Subcutaneous abdominal adipose tissue (tissue), 5 donors: ENCODE measurements around the gene CLMN.

Experiments used
- H3K27ac ChIP-seq: one replicate; pipeline ENCODE4 v1.7.0; 2013; ENCODE audit warnings: low read depth, mild to moderate bottlenecking, inconsistent platforms, low read length, moderate library complexity
- H3K27me3 ChIP-seq, 5 donors: one replicate each; pipeline ENCODE4 v1.7.0; 2013; ENCODE audit warnings: low read length in 5 of 5, inconsistent platforms in 1 of 5; ENCODE audit not compliant: control insufficient read depth in 5 of 5, insufficient read depth in 4 of 5
- H3K36me3 ChIP-seq, 5 donors: one replicate each; pipeline ENCODE4 v1.7.0; 2013; ENCODE audit warnings: low read length in 5 of 5; ENCODE audit not compliant: control insufficient read depth in 5 of 5, insufficient read depth in 5 of 5
- H3K4me1 ChIP-seq, 5 donors: one replicate each; pipeline ENCODE4 v1.7.0; 2013; ENCODE audit warnings: low read length in 5 of 5, mild to moderate bottlenecking in 3 of 5, moderate library complexity in 1 of 5; ENCODE audit not compliant: control insufficient read depth in 5 of 5, insufficient read depth in 5 of 5
- H3K4me3 ChIP-seq, 5 donors: one replicate each; pipeline ENCODE4 v1.7.0; 2013; ENCODE audit warnings: low read length in 5 of 5, low read depth in 1 of 5
- H3K9ac ChIP-seq, 5 donors: one replicate each; pipeline ENCODE4 v1.7.0; 2013; ENCODE audit warnings: low read length in 5 of 5, mild to moderate bottlenecking in 4 of 5, moderate library complexity in 3 of 5
- H3K9me3 ChIP-seq, 5 donors: one replicate each; pipeline ENCODE4 v1.7.0; 2013; ENCODE audit warnings: low read length in 5 of 5; ENCODE audit not compliant: control insufficient read depth in 5 of 5
- donor health status: healthy.
- donor health status: healthy.
- donor health status: healthy.
- donor health status: healthy.
- donor health status: healthy.

Gene CLMN

DNA sequence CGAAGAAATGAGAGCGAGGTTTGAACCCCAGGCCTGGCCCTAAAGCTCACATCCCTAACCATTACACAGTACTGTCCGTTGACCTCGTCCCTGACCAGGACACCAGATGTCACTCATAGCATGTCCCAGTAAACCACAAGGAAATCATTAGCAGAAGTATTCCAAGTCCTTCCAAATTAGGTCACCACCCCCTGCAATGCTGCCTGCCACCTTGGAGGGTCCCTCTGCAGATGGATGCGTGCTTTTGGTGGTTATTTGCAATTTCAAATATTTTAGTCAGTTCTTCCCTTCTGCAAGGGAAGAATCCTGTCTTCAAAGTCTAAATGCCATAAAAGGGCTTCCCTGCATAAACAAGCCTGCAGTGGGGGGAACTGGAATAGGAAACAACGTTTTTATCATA, 71.3 kb downstream of the CLMN start:
- Histone ChIP-seq H3K27ac (no peak overlapping the region), H3K9me3 (no peaks in the 10 kb centered on the region), H3K9ac (no peak overlapping the region), H3K4me1 (peaks cover 0 to 3% (median 0%) of the 10 kb centered on the region in 5 donors), H3K36me3 (no peaks in the 10 kb centered on the region), H3K4me3 (no peak overlapping the region), H3K27me3 (no peaks in the 10 kb centered on the region)

DNA sequence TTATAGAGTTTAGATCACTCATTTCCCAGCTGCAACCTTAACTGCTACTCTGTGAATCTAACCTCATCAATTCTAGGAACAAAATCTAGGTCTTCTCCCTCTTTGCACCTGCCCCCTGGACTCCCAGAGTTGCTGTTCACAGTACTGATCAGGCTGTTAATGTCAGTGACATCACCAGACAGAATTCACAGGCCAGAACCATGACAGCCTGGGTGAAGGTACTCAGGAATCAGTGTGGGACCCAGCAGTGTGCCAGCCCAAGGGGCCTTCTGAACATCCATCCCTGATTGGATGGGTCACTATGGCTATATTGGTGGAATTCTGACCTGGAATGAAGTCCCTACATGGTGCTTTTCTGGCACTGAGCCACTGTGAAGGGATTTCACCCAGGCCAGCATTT, 72.8 kb downstream of the CLMN start:
- H3K4me1 ChIP-seq = peaks cover 0 to 3% (median 0%) of the 10 kb centered on the region in 5 donors
- no peak overlapping the region for H3K4me3 ChIP-seq
- no peak overlapping the region for H3K27ac ChIP-seq

DNA sequence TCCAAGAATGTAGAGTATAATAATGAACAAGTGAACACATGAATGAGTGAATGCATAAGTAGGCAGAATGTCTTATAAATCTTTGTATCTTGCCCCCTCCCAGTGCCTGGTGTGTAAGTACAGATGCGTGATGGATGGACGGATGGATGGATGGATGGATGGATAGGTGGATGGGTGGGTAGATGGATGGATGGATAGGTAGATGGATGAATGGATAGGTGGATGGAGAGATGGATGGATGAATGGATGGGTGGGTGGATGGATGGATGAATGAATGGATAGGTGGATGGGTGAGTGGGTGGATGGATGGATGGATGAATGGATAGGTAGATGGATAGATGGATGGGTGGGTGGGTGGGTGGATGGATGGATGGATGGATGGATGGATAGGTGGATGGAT, 74.4 kb downstream of the CLMN start:
- H3K4me3 ChIP-seq = no peak overlapping the region
- no peaks in the 10 kb centered on the region for H3K9me3 ChIP-seq
- H3K27me3 ChIP-seq = no peaks in the 10 kb centered on the region
- no peaks in the 10 kb centered on the region for H3K36me3 ChIP-seq
- peaks cover 0 to 13% (median 4%) of the 10 kb centered on the region in 5 donors for H3K4me1 ChIP-seq
- no peak overlapping the region for H3K27ac ChIP-seq
- H3K9ac ChIP-seq = no peak overlapping the region

More for the DNA sequence above, 72.8 kb downstream of the CLMN start:
- Histone ChIP-seq H3K27me3 (no peaks in the 10 kb centered on the region), H3K9me3 (no peaks in the 10 kb centered on the region), H3K9ac (no peak overlapping the region), H3K36me3 (no peaks in the 10 kb centered on the region)

DNA sequence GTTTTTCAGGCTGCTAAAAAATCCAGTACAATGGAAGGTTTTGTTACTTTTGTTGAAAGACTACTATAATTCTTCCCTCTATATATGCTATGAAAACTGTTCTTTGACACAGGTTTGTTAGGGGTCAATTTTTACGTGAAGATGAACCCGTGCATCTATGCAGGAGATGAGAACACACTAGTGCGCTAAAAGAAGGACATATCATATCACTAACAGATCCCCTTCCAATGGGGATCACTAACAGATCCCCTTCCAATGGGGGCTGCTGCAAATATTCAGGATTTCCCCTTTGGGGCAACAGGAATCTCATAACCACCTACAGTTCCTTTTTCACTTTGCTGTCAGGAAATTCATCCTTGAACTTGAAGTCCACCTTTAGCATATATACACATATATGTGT, 75.1 kb downstream of the CLMN start:
- no peaks in the 10 kb centered on the region for H3K9me3 ChIP-seq
- H3K27me3 ChIP-seq = no peaks in the 10 kb centered on the region

DNA sequence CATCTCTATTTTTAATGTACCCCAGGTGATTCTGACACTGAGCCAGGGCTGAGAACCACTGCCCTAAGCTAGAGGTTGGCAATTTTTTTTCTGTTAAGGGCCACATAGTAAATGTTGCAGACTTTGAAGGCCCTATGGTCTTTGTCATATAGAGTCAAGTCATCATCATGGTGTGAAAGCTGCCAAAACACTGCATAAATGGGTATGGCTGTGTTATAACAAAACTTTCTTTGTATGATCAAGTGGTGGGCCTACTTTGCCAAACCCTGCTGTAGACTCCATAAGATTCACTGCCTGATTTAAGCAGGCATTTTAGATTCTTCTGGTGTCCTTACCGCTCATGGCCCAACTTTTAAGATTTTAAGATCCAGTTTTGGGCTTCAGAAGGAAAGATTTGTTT, 76.8 kb downstream of the CLMN start:
- no peak overlapping the region for H3K4me3 ChIP-seq
- no peaks in the 10 kb centered on the region for H3K27me3 ChIP-seq
- H3K36me3 ChIP-seq = no peaks in the 10 kb centered on the region
- H3K9me3 ChIP-seq = no peaks in the 10 kb centered on the region
- no peak overlapping the region for H3K9ac ChIP-seq
- no peak overlapping the region for H3K27ac ChIP-seq
- H3K4me1 ChIP-seq = peaks cover 0 to 19% (median 9%) of the 10 kb centered on the region in 5 donors

More for the DNA sequence above, 75.1 kb downstream of the CLMN start:
- H3K27ac ChIP-seq = no peak overlapping the region
- H3K36me3 ChIP-seq = no peaks in the 10 kb centered on the region
- no peak overlapping the region for H3K9ac ChIP-seq
- H3K4me1 ChIP-seq = peaks cover 0 to 16% (median 5%) of the 10 kb centered on the region in 5 donors
- H3K4me3 ChIP-seq = no peak overlapping the region

DNA sequence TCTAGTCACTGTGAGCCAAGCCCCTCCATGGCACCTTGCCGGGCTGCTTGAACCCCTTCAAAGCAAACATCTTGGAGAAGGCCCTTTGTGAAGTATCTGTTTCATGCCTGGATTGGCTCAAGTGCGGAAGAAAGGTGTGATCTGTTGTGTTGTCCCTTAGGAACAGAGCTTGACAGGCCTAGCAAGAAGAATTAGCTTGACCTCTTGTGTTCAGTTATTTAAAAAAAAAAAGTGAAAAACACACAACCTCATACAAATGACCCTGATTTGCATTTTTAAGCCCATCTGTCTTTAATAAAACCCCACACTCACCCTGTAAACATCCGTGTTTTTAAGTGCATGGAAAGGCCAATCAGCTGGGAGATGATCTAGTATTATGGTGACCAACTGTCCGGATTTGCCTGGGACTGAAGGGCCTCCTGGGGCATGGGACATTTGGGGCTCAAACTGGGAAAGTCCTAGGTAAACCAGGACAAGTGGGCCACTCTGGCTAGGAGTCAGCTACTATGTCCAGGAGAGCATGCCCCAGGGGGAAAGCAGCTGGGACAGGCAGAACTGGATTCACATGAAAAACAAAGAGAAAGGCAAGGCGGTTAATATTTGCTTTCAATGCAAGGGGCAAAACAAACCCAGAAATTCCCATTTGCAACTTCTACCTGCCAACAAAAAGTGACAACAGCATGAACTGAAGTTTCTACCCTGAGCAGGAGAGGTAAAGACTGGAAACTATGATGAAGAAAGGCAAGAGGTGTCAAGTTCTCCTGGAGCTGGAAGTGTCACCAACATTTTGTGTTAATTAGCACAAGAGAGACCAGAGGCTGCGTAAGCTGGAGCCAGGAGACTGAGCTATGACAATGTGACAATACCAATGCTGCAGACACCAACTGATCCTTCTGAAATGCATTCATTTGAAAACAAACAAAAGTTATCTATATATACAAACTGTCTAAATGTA, 78.6 kb downstream of the CLMN start:
- H3K4me1 ChIP-seq = peaks cover 4 to 36% (median 26%) of the 10 kb centered on the region in 5 donors
- H3K27me3 ChIP-seq = no peaks in the 10 kb centered on the region
- no peaks in the 10 kb centered on the region for H3K9me3 ChIP-seq
- no peaks in the 10 kb centered on the region for H3K36me3 ChIP-seq
- no peak overlapping the region for H3K27ac ChIP-seq
- H3K9ac ChIP-seq = no peak overlapping the region
- no peak overlapping the region for H3K4me3 ChIP-seq

DNA sequence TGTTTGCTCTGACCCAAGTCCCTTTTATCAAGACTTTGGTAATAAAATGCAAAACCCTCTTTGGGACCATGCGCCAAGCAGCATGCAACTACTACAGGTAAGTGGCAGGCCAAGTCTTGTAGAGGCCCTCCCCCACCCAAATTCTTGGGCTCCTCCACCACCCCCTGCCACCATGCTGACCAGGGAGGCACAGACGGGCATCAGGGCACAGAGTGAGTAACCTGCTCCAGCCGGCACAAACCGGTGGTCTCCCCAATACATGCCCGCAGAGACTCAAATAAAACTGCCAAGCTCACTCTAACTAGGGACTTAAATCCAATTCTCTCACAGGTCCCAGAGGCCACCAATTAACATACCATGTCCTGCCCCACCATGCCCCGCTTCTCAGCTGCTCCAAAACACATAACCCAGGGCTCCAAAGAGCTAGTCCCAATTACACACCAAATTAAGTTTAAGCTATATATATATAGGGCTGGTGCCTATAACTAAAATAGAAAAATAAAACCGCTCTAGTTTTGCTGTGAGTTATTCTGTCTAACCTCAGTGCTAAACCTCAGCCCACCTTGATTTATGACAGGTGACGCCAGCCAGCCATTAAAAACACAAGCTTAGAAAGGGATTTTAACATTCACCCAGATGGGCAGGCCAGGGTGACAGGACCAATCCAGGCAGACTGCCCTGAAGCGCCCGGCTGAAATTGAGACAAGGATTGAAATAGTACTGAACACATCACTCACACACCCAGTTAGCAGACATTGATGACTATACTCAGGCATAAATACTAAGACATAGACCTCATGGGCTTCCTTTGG, 81.0 kb downstream of the CLMN start:
- no peaks in the 10 kb centered on the region for H3K27me3 ChIP-seq
- peaks cover 6 to 57% (median 48%) of the 10 kb centered on the region in 5 donors for H3K4me1 ChIP-seq
- H3K9me3 ChIP-seq = no peaks in the 10 kb centered on the region
- H3K4me3 ChIP-seq = no peak overlapping the region
- peak overlapping the region in 1 of 5 donors; percentile 11 for H3K9ac ChIP-seq
- H3K27ac ChIP-seq = peak overlapping the region; percentile 82
- H3K36me3 ChIP-seq = no peaks in the 10 kb centered on the region

DNA sequence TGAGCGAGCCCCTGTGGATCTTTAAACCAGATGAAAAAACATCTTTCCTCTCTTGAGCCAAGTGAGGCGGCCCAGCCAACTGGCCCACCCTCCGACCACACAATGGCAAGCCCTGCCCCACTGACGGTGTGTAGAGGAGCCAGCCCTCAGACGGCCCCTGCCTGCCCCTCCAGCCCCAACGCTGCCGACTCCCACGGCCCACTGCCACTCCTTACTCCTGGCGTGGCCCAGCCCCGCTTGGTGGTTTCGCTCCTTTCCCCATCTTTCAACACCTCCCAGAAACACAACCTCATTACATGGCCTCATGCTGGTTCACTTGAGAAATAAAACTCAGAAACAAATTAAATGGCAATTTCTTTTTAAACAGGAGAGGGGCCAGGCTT, 81.8 kb downstream of the CLMN start:
- Histone ChIP-seq H3K4me3 (no peak overlapping the region), H3K36me3 (no peaks in the 10 kb centered on the region), H3K4me1 (peaks cover 7 to 65% (median 56%) of the 10 kb centered on the region in 5 donors), H3K9ac (peak overlapping the region in 3 of 5 donors; percentile 11 to 21 (median 12)), H3K27ac (peak overlapping the region; percentile 82), H3K9me3 (no peaks in the 10 kb centered on the region), H3K27me3 (no peaks in the 10 kb centered on the region)

DNA sequence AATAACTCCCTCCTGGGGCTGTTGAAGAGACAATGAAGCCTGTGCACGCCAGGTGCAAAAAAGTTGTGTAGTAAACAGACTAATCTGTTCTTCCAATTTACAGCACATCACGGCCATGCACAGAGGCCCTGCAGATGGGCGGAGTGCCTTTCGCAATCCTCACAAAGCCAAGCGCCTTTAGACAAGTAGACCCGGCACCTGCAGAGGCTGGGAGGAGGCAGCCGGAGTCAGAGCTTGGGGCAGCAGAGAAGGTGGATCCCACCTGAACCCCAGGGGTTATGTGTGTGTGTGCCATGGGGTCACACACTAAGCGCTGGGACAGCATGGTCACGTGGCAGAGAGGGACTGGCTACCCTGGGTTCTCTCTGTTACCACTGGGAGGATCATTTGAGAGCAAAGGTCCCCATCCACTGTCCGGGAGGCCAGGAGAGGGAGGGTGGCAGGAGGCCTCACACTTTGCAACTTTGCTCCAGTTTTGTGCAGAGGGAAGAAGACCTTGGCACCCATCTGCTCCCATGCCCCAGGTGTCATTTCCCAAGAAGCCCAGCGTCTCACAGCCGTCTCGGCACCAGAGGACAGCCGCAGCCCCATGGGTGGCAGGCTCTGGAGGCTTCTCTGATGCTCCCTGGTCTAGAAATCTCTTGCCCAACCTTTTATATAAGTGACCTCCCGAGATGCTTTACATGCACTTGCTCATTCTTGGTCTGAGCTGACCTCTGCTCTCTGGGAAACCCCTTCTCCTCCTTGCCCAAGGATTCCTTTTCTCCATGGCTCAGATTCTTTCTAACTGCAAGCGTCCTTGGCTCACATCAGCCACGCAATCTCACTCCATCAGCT, 82.4 kb downstream of the CLMN start:
- Histone ChIP-seq H3K9me3 (no peaks in the 10 kb centered on the region), H3K27me3 (no peaks in the 10 kb centered on the region), H3K27ac (peak overlapping the region; percentile 82), H3K9ac (peak overlapping the region in 4 of 5 donors; percentile 11 to 39 (median 24)), H3K36me3 (no peaks in the 10 kb centered on the region), H3K4me1 (peaks cover 9 to 71% (median 62%) of the 10 kb centered on the region in 5 donors), H3K4me3 (peak overlapping the region in 1 of 5 donors; percentile 36)
